Astrocyte (in vitro differentiated cells and primary cell): ENCODE measurements around the gene APBB2.

Source experiments
- EZH2 ChIP-seq: IDR thresholded peaks from 2 replicates; pipeline ENCODE4 v1.6.1; 2012; ENCODE audit warnings: mild to moderate bottlenecking, low read length, inconsistent platforms; ENCODE audit not compliant: insufficient read depth
- TF ChIP-seq, protein P1 (sequence below): IDR thresholded peaks from 2 replicates; pipeline ENCODE4 v1.5.1; 2011; ENCODE audit warnings: low read depth, mild to moderate bottlenecking, inconsistent platforms, low read length, moderate library complexity; ENCODE audit not compliant: insufficient read depth

DNA sequence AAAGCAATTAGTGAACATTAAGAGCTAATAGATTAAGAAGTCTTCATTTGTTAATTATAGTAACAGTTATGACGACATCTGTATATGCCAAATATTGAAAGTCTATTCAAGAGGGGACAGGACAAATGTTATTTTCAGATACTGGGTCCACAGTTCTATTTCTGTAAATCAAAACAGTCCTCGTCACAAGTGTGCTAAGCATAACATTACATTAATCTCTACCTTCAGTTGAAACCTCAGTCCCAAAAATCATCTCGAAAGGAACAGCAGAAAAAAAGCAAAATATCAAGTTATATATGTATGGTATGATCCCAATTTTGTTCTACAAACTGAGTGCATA, 70.3 kb downstream of the APBB2 start:
- TF ChIP-seq, protein P1, sequence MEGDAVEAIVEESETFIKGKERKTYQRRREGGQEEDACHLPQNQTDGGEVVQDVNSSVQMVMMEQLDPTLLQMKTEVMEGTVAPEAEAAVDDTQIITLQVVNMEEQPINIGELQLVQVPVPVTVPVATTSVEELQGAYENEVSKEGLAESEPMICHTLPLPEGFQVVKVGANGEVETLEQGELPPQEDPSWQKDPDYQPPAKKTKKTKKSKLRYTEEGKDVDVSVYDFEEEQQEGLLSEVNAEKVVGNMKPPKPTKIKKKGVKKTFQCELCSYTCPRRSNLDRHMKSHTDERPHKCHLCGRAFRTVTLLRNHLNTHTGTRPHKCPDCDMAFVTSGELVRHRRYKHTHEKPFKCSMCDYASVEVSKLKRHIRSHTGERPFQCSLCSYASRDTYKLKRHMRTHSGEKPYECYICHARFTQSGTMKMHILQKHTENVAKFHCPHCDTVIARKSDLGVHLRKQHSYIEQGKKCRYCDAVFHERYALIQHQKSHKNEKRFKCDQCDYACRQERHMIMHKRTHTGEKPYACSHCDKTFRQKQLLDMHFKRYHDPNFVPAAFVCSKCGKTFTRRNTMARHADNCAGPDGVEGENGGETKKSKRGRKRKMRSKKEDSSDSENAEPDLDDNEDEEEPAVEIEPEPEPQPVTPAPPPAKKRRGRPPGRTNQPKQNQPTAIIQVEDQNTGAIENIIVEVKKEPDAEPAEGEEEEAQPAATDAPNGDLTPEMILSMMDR, result no peak
- no peak for TF ChIP-seq EZH2
